NCI-H1417 treated with DMSO at 0.1 percent for 48 hours (cell line): ENCODE results near the gene DAG1.

ENCODE experiments used
- DNase-seq: peaks from one replicate; lab custom pipeline; 2025; lab: John Stamatoyannopoulos, UW

The DAG1 gene

GRCh38 chr3:49553692-49554632 is 83.9 kb downstream of the DAG1 start, which contains the start of gene BSN:
BSN (plus strand) TSS chr3:49554477; CDS start chr3:49554603, 126 bp downstream.
- peak; percentile 55 for DNase-seq

- no peak for DNase-seq
Observed at GRCh38 chr3:49554633-49555265, 84.7 kb downstream of the DAG1 start.

DNA sequence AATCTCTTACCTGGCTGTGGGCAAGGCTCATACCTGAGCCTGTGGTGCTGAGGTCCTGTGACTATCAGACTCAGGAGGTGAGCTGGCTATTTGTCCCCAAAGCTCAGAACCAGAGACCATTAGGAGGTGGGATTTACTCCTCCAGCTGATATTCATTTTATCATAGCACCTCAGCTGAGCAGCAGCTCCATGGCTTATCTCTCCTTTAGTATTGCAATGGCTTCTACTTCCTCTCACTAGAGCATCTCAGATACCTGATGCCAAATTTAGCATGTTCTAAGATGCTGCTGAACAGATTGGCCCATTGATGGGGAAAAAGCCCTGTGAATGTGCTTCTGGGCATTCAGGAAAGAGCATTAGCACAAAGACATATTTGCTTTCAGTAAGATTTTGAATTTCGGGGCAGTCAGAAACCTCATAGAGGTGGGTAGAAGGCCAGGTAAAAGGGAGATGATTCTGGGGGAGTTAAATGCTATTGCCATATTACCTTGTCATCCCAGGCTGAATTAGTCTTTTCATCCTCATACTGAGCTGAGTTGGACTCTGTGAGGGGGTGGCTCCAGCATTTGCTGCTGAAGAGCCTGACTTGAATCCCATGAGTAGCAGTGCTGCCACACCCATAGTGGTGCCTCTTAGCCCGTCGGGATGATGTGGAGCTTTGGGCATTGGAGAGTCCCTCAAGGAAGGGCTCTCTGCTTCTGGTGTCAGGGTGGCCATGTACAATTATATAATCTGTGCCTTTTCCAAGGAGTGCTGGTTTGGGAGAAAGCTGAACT is 86.6 kb downstream of the DAG1 start:
- no peak for DNase-seq

GRCh38 chr3:49563040-49563578 is 93.0 kb downstream of the DAG1 start:
- no peak for DNase-seq

- no peak for DNase-seq
Observed at GRCh38 chr3:49563766-49564165, 93.7 kb downstream of the DAG1 start.

- DNase-seq: no peak
Observed at GRCh38 chr3:49566312-49566711, 96.2 kb downstream of the DAG1 start.

DNA sequence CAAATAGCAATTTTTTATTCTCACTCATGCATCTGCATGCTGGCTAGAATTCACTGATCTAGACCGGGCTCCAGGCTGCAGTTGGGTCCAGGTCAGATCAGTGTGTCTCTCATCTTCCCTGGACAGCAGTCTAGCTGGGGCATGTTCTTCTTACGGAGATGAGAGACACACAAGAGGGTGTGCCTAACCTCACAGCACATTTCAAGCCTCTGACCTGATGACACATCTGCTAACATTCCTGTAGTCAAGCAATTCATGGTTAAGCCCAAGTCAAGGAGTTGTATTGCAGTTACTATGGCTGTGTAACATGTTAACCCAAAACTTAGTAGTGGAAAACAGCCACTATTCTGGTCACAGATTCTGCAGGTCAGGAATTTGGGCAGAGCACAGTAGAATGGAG is 97.3 kb downstream of the DAG1 start:
- no peak for DNase-seq

GRCh38 chr3:49568965-49569364 is 98.9 kb downstream of the DAG1 start:
- DNase-seq: peak; percentile 36

- DNase-seq: no peak
Observed at GRCh38 chr3:49570028-49570654, 100.1 kb downstream of the DAG1 start.

DNA sequence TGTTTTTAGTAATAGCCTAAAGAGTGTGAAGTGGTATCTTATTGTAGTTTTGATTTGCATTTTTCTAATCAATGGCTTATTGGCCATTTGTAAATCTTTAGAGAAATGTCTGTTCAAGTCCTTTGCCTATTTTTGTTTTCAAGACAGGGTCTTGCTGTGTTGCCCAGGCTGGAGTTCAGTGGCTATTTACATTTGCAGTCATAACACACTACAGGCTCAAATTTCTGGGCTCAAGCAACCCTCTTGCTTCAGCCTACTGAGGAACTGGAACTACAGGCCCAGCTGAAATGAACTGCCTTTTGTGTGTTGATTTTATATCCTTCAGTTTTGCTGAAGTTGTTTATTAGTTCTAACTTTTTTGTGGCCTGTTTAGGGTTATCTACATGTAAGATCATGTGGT is 112.1 kb downstream of the DAG1 start:
- DNase-seq: no peak
